Measurements from ENCODE around the gene GBA2. TPM values are rescaled to one million over a fixed set of nuclear protein-coding genes. Genes with fewer than 3 reads are reported as not detected.

Gene GBA2
- total and polyA plus RNA-seq, 2 experiments from 2014 or later = 32.1 to 80.1 TPM

DNA sequence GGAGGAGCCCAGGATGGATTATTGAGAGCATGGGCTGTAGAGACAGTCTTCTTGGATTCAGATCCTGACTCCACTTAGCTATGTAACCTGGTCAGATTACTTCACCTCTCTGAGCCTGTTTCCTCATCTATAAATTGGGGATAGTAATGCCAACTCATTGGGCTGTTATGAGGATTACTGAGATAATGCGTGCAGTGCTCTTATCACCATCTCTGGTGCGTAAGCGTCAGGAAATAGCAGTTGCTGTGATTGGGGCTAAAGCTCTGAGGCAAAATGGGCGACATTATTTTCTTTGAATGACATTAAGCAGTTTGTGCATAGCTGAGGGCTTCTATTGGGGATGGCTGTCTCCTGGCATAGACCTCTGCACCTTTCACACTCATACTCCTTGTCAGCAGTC is 6.0 kb upstream of the GBA2 start:
- peaks cover 4% of the 10 kb centered on the region for H3K36me3 ChIP-seq (ENCODE audit: insufficient read depth)
- H3K4me2 ChIP-seq = no peak overlapping the region
- H3K4me1 Mint-ChIP-seq = peaks cover 24% of the 10 kb centered on the region
- no peaks in the 10 kb centered on the region for H3K27me3 ChIP-seq (ENCODE audit: insufficient read depth)
- TF ChIP-seq EZH2phosphoT487 (IDR thresholded peaks at IDR 0.05; ENCODE audit: unreplicated experiment) = no peak
- no peak for TF ChIP-seq POLR2AphosphoS5 (IDR thresholded peaks at IDR 0.05; ENCODE audit: low read depth)
- no peak for TF ChIP-seq JUNB (IDR thresholded peaks at IDR 0.05; ENCODE audit: unreplicated experiment)
- TF ChIP-seq CTCF (conservative IDR thresholded peaks at IDR 0.05; ENCODE audit: low read depth in 2 of 2) = no peak
- TF ChIP-seq, protein P1, sequence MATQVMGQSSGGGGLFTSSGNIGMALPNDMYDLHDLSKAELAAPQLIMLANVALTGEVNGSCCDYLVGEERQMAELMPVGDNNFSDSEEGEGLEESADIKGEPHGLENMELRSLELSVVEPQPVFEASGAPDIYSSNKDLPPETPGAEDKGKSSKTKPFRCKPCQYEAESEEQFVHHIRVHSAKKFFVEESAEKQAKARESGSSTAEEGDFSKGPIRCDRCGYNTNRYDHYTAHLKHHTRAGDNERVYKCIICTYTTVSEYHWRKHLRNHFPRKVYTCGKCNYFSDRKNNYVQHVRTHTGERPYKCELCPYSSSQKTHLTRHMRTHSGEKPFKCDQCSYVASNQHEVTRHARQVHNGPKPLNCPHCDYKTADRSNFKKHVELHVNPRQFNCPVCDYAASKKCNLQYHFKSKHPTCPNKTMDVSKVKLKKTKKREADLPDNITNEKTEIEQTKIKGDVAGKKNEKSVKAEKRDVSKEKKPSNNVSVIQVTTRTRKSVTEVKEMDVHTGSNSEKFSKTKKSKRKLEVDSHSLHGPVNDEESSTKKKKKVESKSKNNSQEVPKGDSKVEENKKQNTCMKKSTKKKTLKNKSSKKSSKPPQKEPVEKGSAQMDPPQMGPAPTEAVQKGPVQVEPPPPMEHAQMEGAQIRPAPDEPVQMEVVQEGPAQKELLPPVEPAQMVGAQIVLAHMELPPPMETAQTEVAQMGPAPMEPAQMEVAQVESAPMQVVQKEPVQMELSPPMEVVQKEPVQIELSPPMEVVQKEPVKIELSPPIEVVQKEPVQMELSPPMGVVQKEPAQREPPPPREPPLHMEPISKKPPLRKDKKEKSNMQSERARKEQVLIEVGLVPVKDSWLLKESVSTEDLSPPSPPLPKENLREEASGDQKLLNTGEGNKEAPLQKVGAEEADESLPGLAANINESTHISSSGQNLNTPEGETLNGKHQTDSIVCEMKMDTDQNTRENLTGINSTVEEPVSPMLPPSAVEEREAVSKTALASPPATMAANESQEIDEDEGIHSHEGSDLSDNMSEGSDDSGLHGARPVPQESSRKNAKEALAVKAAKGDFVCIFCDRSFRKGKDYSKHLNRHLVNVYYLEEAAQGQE (IDR thresholded peaks at IDR 0.05; ENCODE audit: unreplicated experiment) = no peak
- no peak for TF ChIP-seq EZH2 (IDR thresholded peaks at IDR 0.05; ENCODE audit: low read depth, unreplicated experiment)
- H4K20me1 ChIP-seq (replicated peaks; ENCODE audit: insufficient read depth) = peaks cover 2% of the 10 kb centered on the region; the same call in 1 of the 2 replicates
- no peak overlapping the region for H3K27ac Mint-ChIP-seq
- peaks cover 38% of the 10 kb centered on the region for H3K36me3 Mint-ChIP-seq (ENCODE audit: low read depth)
- peaks cover 19% of the 10 kb centered on the region; the same call in 1 of the 2 replicates for H3F3A ChIP-seq (replicated peaks; ENCODE audit: low read depth)
- no peaks in the 10 kb centered on the region for H3K9me2 ChIP-seq (ENCODE audit: insufficient read depth)
- H3K27me3 Mint-ChIP-seq (ENCODE audit: insufficient read depth, low read depth, poor library complexity) = peaks cover 10% of the 10 kb centered on the region
- no peak for ATAC-seq
- peaks cover 20% of the 10 kb centered on the region for H3K4me1 ChIP-seq (ENCODE audit: insufficient read depth)
- no peak for DNase-seq (ENCODE audit: low spot score)
- H3K4me3 Mint-ChIP-seq = no peak overlapping the region
- H3K27ac ChIP-seq (ENCODE audit: low read depth) = no peak overlapping the region
- H3K9me3 Mint-ChIP-seq = no peaks in the 10 kb centered on the region; the same call in 1 of the 3 replicates
- no peak overlapping the region for H2AFZ ChIP-seq
- peaks cover 25% of the 10 kb centered on the region for H3K79me2 ChIP-seq (replicated peaks; ENCODE audit: insufficient read depth)
- H3K4me3 ChIP-seq = no peak overlapping the region

DNA sequence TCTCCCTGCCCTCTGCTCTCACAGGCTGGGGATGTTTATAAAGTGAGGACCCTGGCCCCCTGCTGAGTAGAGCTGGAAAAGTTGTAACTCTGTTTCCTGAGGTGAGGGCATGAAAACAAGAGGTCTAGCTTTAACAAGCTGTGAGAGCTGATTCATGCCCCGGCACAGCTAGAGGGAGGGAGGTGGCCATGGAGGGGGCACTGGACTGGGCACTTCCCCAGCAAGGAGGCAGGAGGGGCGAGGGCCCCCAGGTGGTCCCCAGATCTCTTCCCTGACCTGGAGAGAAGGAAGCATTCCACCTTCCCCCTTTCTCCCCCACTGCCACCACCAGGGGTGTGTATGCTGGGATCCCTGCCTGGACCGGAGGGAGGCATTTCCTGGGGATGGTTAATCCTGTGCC is 5.2 kb upstream of the GBA2 start, which contains the start of gene MSMP:
MSMP (minus strand) TSS at position 13 of the 400 bp plus-strand sequence. CDS start 147 bp downstream, outside the sequence.
- DNase-seq (ENCODE audit: low spot score) (no peak), ATAC-seq (no peak)
- H3K27ac ChIP-seq (ENCODE audit: low read depth) = no peak within 1 kb of the TSS
- no peaks in the 10 kb centered on the region; the same call in 1 of the 2 replicates for H4K20me1 ChIP-seq (replicated peaks; ENCODE audit: insufficient read depth)
- Mint-ChIP-seq H3K27ac (no peak within 1 kb of the TSS), H3K36me3 (ENCODE audit: low read depth) (peaks cover 38% of the 10 kb centered on the region), H3K27me3 (ENCODE audit: insufficient read depth, low read depth, poor library complexity) (peaks cover 10% of the 10 kb centered on the region), H3K4me3 (no peak within 1 kb of the TSS), H3K9me3 (no peaks in the 10 kb centered on the region; the same call in 1 of the 3 replicates), H3K4me1 (peaks cover 20% of the 10 kb centered on the region)
- no peak within 1 kb of the TSS for H3K4me3 ChIP-seq
- H3K79me2 ChIP-seq (replicated peaks; ENCODE audit: insufficient read depth) = peaks cover 17% of the 10 kb centered on the region
- peaks cover 4% of the 10 kb centered on the region for H3K36me3 ChIP-seq (ENCODE audit: insufficient read depth)
- H2AFZ ChIP-seq = no peak within 1 kb of the TSS
- H3K9me2 ChIP-seq (ENCODE audit: insufficient read depth) = no peaks in the 10 kb centered on the region
- H3K27me3 ChIP-seq (ENCODE audit: insufficient read depth) = no peaks in the 10 kb centered on the region
- peaks cover 25% of the 10 kb centered on the region for H3K4me1 ChIP-seq (ENCODE audit: insufficient read depth)
- no peak within 1 kb of the TSS for H3K4me2 ChIP-seq
- H3F3A ChIP-seq (replicated peaks; ENCODE audit: low read depth) = peaks cover 26% of the 10 kb centered on the region; the same call in 1 of the 2 replicates
- TF ChIP-seq, protein P1 (IDR thresholded peaks at IDR 0.05; ENCODE audit: unreplicated experiment) = no peak

Data from GM23338 (cell line).